Fibroblast of mammary gland (primary cell): ENCODE data around the gene VEPH1.

Source experiments
- DNase-seq: peaks from one replicate; pipeline ENCODE4 v3.0.0-alpha.2; 2010; ENCODE audit warnings: low read depth
- H3K4me3 ChIP-seq: 2 replicates; pipeline ENCODE4 v1.5.1; 2011; ENCODE audit warnings: low read depth, mild to moderate bottlenecking, low read length, moderate library complexity; ENCODE audit not compliant: control insufficient read depth
- TF ChIP-seq, protein P1 (sequence below): conservative IDR thresholded peaks from 2 replicates; pipeline ENCODE4 v1.5.1; 2011; ENCODE audit warnings: low read depth, low read length, inconsistent platforms; ENCODE audit not compliant: control insufficient read depth, insufficient read depth

Gene VEPH1

DNA sequence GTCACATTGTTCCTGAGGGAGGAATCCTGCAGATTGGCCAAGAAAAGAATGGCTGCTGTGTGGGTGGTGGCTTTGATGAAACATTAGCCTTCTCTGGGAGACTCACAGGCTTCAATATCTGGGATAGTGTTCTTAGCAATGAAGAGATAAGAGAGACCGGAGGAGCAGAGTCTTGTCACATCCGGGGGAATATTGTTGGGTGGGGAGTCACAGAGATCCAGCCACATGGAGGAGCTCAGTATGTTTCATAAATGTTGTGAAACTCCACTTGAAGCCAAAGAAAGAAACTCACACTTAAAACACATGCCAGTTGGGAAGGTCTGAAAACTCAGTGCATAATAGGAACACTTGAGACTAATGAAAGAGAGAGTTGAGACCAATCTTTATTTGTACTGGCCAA lies 60.5 kb downstream of the VEPH1 start:
- peak; percentile 74 for DNase-seq
- no peak overlapping the region for H3K4me3 ChIP-seq
- TF ChIP-seq, protein P1, sequence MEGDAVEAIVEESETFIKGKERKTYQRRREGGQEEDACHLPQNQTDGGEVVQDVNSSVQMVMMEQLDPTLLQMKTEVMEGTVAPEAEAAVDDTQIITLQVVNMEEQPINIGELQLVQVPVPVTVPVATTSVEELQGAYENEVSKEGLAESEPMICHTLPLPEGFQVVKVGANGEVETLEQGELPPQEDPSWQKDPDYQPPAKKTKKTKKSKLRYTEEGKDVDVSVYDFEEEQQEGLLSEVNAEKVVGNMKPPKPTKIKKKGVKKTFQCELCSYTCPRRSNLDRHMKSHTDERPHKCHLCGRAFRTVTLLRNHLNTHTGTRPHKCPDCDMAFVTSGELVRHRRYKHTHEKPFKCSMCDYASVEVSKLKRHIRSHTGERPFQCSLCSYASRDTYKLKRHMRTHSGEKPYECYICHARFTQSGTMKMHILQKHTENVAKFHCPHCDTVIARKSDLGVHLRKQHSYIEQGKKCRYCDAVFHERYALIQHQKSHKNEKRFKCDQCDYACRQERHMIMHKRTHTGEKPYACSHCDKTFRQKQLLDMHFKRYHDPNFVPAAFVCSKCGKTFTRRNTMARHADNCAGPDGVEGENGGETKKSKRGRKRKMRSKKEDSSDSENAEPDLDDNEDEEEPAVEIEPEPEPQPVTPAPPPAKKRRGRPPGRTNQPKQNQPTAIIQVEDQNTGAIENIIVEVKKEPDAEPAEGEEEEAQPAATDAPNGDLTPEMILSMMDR: no peak

DNA sequence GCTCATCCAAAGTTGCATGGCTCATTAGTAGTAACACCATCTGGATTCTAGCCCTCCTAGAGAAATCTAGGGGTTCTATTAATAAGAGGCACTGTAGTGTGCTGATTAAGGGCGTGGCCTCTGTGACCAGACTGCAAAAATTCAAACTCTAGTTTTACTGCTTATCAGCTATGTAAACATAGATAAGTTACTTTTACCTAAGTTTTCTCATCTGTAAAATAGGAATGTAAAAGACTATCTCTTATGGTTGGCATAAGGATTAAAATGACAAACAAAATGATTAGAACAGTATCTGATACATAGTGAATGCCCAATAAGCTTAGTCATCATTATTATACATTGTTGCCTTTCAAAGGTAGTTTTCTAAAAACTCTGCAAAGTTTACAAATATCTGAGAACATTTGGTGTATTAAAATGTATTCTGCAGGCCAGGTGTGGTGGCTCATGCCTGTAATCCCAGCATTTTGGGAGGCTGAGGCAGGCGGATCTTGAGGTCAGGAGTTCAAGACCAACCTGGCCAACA lies 62.1 kb downstream of the VEPH1 start:
- TF ChIP-seq, protein P1: no peak
- H3K4me3 ChIP-seq: no peak overlapping the region
- no peak for DNase-seq

DNA sequence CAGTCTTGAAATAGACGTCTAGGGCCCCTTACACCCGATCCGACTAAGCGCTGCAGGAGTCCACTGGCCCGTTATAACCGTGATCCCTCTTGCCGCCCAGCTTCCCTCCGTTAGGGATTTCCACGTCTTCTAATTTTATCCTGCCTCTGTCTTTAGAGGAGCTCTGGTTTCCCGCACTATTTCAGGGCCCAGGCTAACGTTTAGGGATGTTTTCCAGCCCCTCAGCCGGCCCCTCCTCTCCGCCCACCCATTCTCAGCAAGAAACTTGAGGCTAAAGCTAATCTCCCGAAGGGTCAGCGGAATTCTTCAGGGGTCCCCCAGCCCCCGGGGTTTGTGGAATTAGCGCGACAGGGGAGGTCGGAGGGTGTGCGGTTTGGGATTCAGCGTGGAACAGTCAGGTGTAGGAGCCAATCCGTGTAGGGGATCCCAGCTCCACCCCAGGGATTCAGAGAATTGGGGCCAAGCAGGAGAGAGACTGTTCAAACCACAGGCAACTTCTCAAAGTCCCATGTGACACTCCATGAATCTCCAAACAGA lies 65.0 kb downstream of the VEPH1 start:
- peak overlapping the region; percentile 78 for H3K4me3 ChIP-seq
- TF ChIP-seq, protein P1: no peak
- peak; percentile 53 for DNase-seq

DNA sequence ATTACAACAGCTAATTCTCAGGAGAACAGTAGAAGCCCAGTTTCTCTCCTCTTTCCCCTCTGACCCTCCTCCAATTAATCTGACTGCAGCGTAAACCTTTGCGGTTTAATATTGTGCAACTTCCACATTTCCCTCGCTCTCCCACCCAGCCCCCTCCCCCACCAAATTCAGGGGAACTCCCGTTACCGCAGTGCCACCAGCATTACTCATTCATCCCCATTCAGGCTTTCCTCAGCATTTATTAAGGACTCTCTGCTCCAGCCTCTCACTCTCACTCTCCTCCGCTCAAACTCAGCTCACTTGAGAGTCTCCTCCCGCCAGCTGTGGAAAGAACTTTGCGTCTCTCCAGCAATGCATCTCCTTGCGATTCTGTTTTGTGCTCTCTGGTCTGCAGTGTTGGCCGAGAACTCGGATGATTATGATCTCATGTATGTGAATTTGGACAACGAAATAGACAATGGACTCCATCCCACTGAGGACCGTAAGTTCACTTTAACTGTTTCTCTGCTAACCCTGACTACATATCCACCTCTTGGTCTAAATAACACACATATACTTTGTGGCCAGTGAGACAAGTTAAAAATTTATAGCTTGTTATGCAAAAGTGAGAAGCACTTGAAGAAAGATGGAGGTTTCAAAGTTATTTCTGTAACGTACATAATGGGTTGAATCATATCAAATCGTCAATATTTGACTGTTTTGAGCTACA lies 66.5 kb downstream of the VEPH1 start, which contains the start of gene PTX3:
TSS of gene PTX3 (plus strand) at position 268 of the 709 bp plus-strand sequence. CDS start at position 352, 84 bp downstream.
- TF ChIP-seq, protein P1: no peak
- H3K4me3 ChIP-seq: peak within 1 kb of the TSS; percentile 78
- peak; percentile 96 for DNase-seq

DNA sequence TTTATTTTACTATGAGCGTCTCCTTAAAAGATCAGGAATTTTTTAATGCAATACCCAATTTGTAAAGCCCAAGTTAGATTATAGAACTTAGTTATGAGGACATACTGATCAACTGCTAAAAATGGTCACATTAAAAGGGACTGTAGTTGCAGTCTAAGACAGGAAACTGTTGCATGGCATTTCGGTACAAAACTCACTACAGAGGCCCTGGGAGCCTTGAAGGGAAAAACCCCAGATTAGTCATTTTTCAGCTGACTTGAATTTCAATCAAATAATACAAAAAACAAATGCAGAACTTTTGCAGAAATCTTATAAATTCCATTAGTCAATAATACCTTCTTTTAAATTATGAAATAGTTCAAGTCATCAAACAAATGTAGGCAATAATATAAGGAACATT lies 73.5 kb downstream of the VEPH1 start:
- TF ChIP-seq, protein P1: no peak
- no peak overlapping the region for H3K4me3 ChIP-seq
- peak; percentile 56 for DNase-seq

DNA sequence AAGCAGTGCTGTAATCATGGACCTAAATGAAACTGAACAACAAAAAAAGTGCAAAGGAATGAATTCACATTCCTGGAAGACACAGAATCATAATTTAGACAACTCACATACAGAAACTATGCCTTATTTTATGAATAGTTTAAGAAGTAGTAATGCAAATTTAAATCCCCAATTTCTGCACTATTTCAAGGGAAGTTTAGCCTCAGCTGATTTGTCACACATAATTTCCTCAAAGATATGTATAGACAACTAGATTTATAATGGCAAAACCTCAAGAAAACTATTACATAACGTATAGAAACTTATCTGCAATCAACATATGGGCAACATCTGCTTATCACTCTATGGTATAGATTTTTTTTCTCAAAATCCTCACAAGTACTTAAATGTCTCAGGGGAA lies 74.4 kb downstream of the VEPH1 start:
- TF ChIP-seq, protein P1: no peak
- DNase-seq: no peak
- H3K4me3 ChIP-seq: no peak overlapping the region
